Stimulated activated CD4-positive, alpha-beta T cell treated with anti-CD3 and anti-CD28 coated beads, TNF-alpha, amount 100 ng/mL, for 48 hours (primary cell): ENCODE data around the gene VPREB3.
"Not testable (repeated sequence)": the region's sequence is repeated elsewhere in the genome, so short reads cannot be mapped to it uniquely, and the experiment has no call there.

Experiments
- DNase-seq, 3 donors: peaks; one replicate each; pipeline ENCODE4 v3.0.0-alpha.2; 2020; ENCODE audit warnings: low read depth in 3 of 3

VPREB3 gene

GRCh38 chr22:23742505-23743264, 11.5 kb downstream of the VPREB3 start:
- no peak for DNase-seq

- no peak for DNase-seq
Observed at GRCh38 chr22:23737696-23738095, 16.5 kb downstream of the VPREB3 start.

GRCh38 chr22:23728108-23728507, 26.1 kb downstream of the VPREB3 start:
- not testable (repeated sequence) for DNase-seq

GRCh38 chr22:23722724-23723123, 31.5 kb downstream of the VPREB3 start:
- no peak for DNase-seq

- no peak for DNase-seq
Observed at GRCh38 chr22:23722160-23722559, 32.1 kb downstream of the VPREB3 start.

GRCh38 chr22:23720855-23721254, 33.4 kb downstream of the VPREB3 start:
- no peak for DNase-seq

- no peak for DNase-seq
Observed at GRCh38 chr22:23718371-23719165, 35.7 kb downstream of the VPREB3 start.

GRCh38 chr22:23716811-23717801, 37.1 kb downstream of the VPREB3 start:
- peak; percentile 61 to 79 (median 65) for DNase-seq

- no peak for DNase-seq
Observed at GRCh38 chr22:23715806-23716375, 38.3 kb downstream of the VPREB3 start.

- DNase-seq = no peak
Observed at GRCh38 chr22:23714596-23715578, 39.3 kb downstream of the VPREB3 start.

GRCh38 chr22:23713696-23714595, 40.3 kb downstream of the VPREB3 start:
- DNase-seq = no peak

- DNase-seq = no peak
Observed at GRCh38 chr22:23712256-23712655, 42.0 kb downstream of the VPREB3 start.

GRCh38 chr22:23709107-23709506, 45.1 kb downstream of the VPREB3 start:
- DNase-seq = no peak

GRCh38 chr22:23708270-23708669, 46.0 kb downstream of the VPREB3 start:
- no peak for DNase-seq

- peak in 2 of 3 donors; percentile 14 to 20 for DNase-seq
Observed at GRCh38 chr22:23705358-23705757, 48.9 kb downstream of the VPREB3 start.

- no peak for DNase-seq
Observed at GRCh38 chr22:23704829-23705228, 49.4 kb downstream of the VPREB3 start.

GRCh38 chr22:23704062-23704461, 50.2 kb downstream of the VPREB3 start:
- DNase-seq = no peak
